ENCODE measurements around the gene AUTS2. TPM values are rescaled to one million over a fixed set of nuclear protein-coding genes. Genes with fewer than 3 reads are reported as not detected.

AUTS2 gene
- total and polyA plus RNA-seq, 2 experiments from 2014 or later: 32.0 to 91.0 TPM

GRCh38 chr7:70015353-70015752, 417.1 kb downstream of the AUTS2 start:
- no peak for ATAC-seq
- Histone ChIP-seq H3K9me2 (ENCODE audit: insufficient read depth) (no peaks in the 10 kb centered on the region), H3K4me3 (no peak overlapping the region), H3K36me3 (ENCODE audit: insufficient read depth) (no peaks in the 10 kb centered on the region), H3K27ac (ENCODE audit: low read depth) (no peak overlapping the region), H3K4me2 (no peak overlapping the region), H2AFZ (no peak overlapping the region), H4K20me1 (replicated peaks; ENCODE audit: insufficient read depth) (no peaks in the 10 kb centered on the region), H3K79me2 (replicated peaks; ENCODE audit: insufficient read depth) (no peaks in the 10 kb centered on the region), H3K27me3 (ENCODE audit: insufficient read depth) (no peaks in the 10 kb centered on the region), H3F3A (replicated peaks; ENCODE audit: low read depth) (no peaks in the 10 kb centered on the region), H3K4me1 (ENCODE audit: insufficient read depth) (peaks cover 28% of the 10 kb centered on the region)
- no peak for DNase-seq (ENCODE audit: low spot score)
- Mint-ChIP-seq H3K36me3 (ENCODE audit: low read depth) (no peaks in the 10 kb centered on the region), H3K4me3 (no peak overlapping the region), H3K4me1 (peaks cover 31% of the 10 kb centered on the region), H3K27ac (no peak overlapping the region), H3K9me3 (no peaks in the 10 kb centered on the region), H3K27me3 (ENCODE audit: insufficient read depth, low read depth, poor library complexity) (peaks cover 2% of the 10 kb centered on the region)
- TF ChIP-seq STAT1 (IDR thresholded peaks at IDR 0.05; ENCODE audit: unreplicated experiment) (no peak), NANOG (IDR thresholded peaks at IDR 0.05; ENCODE audit: borderline replicate concordance) (no peak), ZNF114 (CRISPR knock-in tag; IDR thresholded peaks at IDR 0.05) (no peak), EZH2phosphoT487 (IDR thresholded peaks at IDR 0.05; ENCODE audit: unreplicated experiment) (no peak), ETS1 (IDR thresholded peaks at IDR 0.05) (no peak), CTCF (conservative IDR thresholded peaks at IDR 0.05; ENCODE audit: low read depth in 2 of 2) (no peak), ZNF331 (CRISPR knock-in tag; IDR thresholded peaks at IDR 0.05; ENCODE audit: low read depth) (no peak), ZNF462 (CRISPR knock-in tag; IDR thresholded peaks at IDR 0.05) (no peak), REST (IDR thresholded peaks at IDR 0.05; ENCODE audit: unreplicated experiment) (no peak), POLR2AphosphoS5 (IDR thresholded peaks at IDR 0.05; ENCODE audit: low read depth) (no peak), EZH2 (IDR thresholded peaks at IDR 0.05; ENCODE audit: low read depth, unreplicated experiment) (no peak), CREB1 (CRISPR knock-in tag; IDR thresholded peaks at IDR 0.05; ENCODE audit: low read depth) (no peak)

Measured in GM23338 (cell line).